GM20000 (cell line): ENCODE measurements around the gene JPH2.

ENCODE experiments used
- DNase-seq: peaks from one replicate; pipeline ENCODE4 v3.0.0; 2012; ENCODE audit warnings: low spot score
- TF ChIP-seq, protein P1 (sequence below): IDR thresholded peaks from 2 replicates; pipeline ENCODE4 v1.5.1; 2012; ENCODE audit warnings: mild to moderate bottlenecking, control low read depth; ENCODE audit errors: extremely low read depth, missing control alignments

JPH2 gene

DNA sequence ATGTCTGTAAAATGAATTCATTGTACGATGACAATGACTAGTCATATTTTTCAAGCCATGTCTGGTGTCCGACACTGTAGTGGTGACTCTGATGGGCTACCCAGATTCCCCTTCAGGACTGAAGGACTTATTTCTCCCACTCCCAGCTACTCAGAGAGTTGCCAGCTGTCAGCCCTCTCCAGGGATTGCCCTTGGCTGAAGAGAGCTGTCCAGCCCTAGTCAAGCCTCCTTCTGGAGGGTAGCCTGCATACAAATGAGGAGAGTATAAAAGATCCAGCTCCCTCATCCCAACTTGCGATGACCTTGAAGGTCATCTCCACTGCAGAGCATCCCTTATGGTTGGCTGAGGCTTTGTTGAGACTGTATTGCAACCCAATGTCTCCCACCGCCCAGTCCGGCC lies 29.9 kb downstream of the JPH2 start:
- DNase-seq = no peak
- TF ChIP-seq, protein P1, sequence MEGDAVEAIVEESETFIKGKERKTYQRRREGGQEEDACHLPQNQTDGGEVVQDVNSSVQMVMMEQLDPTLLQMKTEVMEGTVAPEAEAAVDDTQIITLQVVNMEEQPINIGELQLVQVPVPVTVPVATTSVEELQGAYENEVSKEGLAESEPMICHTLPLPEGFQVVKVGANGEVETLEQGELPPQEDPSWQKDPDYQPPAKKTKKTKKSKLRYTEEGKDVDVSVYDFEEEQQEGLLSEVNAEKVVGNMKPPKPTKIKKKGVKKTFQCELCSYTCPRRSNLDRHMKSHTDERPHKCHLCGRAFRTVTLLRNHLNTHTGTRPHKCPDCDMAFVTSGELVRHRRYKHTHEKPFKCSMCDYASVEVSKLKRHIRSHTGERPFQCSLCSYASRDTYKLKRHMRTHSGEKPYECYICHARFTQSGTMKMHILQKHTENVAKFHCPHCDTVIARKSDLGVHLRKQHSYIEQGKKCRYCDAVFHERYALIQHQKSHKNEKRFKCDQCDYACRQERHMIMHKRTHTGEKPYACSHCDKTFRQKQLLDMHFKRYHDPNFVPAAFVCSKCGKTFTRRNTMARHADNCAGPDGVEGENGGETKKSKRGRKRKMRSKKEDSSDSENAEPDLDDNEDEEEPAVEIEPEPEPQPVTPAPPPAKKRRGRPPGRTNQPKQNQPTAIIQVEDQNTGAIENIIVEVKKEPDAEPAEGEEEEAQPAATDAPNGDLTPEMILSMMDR = no peak

DNA sequence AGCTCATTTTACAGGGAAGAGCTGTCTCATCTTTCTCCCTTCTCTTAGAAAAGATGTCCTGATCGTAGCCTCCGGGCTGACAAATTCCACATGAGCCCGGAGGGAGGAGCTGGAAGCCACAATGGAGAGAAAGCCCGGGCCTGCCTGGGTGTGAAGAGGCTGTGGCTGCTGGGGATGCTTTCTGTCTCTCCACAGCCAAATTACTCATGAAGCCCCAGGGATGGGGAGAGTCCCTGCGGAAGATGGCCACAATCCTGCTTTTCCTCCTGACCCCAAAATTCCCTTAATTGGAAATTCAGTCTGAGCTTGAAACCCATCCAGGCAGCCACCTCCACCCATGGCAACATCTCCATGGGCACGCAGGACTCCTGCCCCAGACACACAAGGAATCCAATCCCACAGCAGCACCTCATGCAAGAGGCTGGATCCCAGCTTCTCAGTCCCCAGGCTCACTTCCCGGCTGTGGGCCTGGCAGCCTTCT lies 32.4 kb downstream of the JPH2 start:
- TF ChIP-seq, protein P1 = no peak
- DNase-seq = no peak

DNA sequence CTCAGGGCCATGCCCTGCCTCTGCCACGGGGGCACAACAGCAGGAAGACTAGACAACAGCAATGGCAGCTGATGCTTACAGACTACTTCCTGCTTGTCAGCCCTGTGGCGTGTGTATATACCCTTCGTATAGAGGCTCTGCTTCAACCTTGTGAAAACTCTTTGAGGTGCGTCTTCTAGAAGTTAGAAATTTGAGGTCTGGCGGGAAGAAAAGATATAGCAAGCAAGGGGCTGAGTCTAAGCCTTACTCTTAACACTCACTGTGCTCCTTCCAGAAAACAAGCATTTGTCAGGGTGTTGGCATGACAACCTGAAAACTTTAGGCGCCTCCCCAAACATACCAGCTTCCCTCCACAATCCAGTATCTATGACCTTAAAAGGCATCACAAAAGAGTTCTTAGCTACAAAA lies 33.3 kb downstream of the JPH2 start:
- TF ChIP-seq, protein P1 = no peak
- DNase-seq = no peak

DNA sequence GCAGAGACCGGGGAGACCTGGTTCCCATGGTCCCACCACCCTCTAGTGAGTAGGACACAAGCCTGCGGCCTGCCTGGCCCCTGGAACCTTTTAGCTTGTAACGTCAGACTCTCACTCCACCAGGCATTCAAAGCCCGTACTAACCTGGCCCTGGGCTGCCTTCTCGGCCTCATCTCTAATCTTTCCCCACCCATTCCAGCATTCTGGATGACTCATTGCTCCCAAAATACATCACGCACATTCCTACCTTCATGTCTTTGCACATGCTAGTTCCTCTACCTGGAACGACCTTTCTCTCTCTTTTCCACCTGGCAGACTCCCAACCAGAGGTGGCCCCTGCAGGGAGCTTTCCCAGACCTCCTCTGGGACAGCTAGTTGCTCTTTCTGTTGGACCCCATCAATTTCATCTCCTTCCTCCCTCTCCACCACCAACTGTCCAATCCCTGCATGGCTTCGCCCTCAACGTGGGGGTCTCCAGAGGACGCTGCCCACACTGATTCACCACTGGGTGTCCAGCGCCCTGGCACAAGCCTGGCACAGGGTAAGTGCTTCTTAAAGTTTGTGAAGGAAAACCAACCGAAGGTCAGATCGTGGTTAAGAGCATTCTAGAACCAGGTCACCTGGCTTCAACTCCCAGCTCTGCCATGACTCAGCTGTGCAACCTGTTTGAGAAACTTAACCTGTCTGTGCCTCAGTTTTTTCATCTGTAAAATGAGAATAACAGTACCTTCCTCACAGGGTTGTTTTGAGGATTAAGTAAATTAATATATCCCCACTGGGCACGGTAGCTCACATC lies 35.2 kb downstream of the JPH2 start:
- DNase-seq = no peak
- TF ChIP-seq, protein P1 = no peak

DNA sequence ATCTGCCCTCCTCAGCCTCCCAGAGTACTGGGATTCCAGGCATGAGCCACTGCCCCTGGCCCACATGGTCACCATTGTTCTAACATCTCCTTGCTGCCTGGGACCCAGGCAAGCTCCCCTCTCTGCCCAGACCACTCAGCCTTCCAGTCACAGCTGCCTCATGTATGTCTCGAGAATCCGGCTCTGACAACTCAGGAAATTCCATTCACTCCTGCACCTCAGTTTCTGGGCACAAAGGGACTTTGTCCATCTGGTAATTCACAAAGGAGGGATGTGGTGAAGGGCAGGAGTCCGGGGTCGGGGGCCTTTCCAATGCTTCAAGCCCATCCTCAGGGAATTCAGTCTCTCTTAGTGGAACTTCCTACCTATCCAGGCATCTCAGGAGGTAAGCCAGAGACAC lies 40.7 kb downstream of the JPH2 start:
- no peak for DNase-seq
- TF ChIP-seq, protein P1 = no peak

DNA sequence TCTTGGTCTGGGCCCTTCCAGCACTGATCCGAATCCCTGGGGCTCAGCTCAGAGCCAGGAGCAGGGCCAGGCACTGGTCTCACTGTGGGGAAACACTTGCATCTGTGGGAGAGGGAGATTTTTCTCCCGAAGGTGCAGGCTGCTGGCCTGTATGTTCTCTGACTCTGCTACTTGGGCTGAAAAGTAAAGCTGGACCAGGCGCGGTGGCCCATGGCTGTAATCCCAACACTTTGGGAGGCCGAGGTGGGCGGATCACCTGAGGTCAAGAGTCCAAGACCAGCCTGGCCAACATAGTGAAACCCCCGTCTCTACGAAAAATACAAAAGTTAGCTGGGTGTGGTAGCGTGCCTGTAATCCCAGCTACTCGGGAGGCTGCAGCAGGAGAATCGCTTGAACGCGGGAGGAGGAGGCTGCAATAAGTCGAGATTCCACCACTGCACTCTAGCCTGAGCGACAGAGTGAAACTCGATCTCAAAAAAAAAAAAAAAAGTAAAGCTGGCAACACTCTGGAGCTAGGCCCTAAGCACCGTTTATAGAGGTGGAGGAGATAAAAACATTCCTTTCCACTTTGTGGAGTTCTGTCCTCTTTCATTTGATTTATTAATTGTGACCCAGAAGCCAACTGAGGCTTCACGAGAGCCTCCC lies 41.7 kb downstream of the JPH2 start:
- no peak for DNase-seq

DNA sequence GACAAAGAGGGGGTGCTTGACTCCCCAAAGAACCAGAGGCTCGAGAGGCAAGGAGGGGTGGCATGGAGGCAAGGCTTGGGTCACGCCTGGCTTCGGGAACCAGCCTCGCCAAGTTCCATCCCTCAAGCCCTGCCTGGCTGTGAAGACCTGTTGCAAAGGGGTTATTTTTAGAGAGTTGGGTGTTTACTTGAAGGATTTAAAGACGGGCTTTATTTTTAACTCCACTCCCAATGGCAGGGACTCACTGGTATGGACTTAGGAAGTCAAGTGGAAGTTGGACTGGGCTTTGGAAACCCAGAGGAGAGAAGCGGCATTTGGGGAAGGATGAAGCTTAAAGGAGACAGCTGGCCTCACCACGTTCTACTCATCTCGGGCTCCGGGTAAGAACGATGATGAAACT lies 43.1 kb downstream of the JPH2 start:
- TF ChIP-seq, protein P1 = no peak
- no peak for DNase-seq

More for the DNA sequence above, 41.7 kb downstream of the JPH2 start:
- TF ChIP-seq, protein P1 = no peak
